GM19043 (cell line): Measurements from ENCODE around the gene SLC14A1.

Source experiments
- ATAC-seq: cut with Tn5 transposase; IDR thresholded peaks from one replicate; pipeline ENCODE4 v1.9.1; 2021; ENCODE audit warnings: low read depth; ENCODE audit not compliant: unreplicated experiment

Gene SLC14A1

DNA sequence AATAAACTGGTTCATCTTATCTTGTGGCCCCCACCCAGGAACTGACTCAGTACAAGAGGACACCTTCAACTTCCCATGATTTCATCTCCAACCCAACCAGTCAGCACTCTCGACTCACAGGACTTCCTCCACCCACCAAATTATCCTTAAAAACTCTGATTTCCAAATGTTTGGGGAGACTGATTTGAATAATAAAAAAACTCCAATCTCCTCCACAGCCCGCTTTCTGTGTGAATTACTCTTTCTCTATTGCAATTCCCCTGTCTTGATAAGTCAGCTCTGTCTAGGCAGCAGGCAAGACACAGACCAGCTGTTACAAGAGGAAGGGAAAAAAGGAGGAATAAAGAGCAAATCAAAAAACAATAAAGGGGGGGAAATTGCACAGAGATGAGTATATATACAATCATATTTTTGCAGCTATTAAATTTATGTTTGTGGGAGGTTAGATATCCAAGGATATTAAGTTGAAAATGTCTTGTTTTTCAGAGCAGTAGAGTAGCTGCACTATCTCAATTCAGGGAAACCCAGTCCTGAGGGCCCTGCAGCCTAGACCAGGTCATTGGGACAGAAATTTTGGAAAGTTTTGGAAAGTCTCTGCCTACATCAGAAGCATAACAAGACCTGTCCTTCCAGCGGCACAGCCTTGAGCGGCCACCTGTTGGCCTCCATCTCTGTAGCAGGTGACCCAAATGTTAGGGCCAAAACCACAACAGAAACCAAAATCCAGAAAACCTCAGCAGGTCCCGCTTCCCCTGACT, 68.7 kb downstream of the SLC14A1 start:
- ATAC-seq, result no peak

- ATAC-seq, result no peak
Measured at GRCh38 chr18:45793264-45793965, 69.4 kb downstream of the SLC14A1 start.

GRCh38 chr18:45801416-45802004, 77.5 kb downstream of the SLC14A1 start:
- no peak for ATAC-seq
